ENCODE results near the gene OR13F1. TPM values are rescaled to one million over a fixed set of nuclear protein-coding genes. Genes with fewer than 3 reads are reported as not detected.

The OR13F1 gene
- total RNA-seq: not detected

- no peak for TF ChIP-seq CTCF (IDR thresholded peaks at IDR 0.05)
- DNase-seq (ENCODE audit: low spot score) (no peak), ATAC-seq (ENCODE audit: low FRiP score) (no peak)
These were observed at the start of gene OR13F1 for GRCh38 chr9:104503963-104504362. Gene OR13F1 (plus strand): TSS chr9:104504263. CDS start chr9:104504263, 0 bp downstream.

DNA sequence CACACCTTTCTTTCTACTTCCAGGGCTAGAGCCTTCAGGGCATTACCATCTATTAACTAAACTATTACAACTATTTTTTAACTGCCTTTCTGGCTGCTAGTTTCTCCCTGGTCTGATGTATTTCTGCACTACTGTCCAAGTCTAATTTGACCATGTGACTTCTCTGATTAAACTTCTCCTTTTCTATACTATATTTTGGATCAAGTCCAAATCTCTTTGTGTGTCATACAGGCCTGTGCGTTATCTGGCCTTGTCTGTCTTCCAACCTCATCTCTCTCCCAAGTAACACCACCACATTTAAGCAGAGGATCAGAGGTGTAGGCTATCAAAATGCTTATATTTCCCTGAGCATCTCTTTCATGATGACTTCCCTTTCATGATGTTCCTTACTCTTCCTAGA is 47.2 kb upstream of the OR13F1 start:
- TF ChIP-seq CTCF (IDR thresholded peaks at IDR 0.05): no peak
- no peak for DNase-seq (ENCODE audit: low spot score)
- ATAC-seq (ENCODE audit: low FRiP score): no peak

DNA sequence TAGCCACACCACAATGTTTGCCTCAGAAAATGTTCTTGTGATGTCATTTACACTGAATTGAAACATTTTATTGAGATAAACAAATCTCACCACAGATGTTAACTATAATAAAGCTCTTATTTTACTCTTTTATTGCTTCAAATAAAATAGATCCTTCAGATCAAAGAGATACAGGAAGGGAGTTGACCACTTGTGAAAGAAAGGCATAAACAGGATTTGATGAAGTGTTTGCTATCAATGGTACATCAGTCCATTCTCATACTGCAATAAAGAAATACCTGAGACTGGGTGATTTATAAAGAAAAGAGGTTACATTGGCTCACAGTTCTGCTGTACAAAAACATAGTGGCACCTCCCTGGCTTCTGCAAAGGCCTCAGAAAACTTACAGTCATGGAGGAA is 40.2 kb upstream of the OR13F1 start:
- DNase-seq (ENCODE audit: low spot score): no peak
- no peak for TF ChIP-seq CTCF (IDR thresholded peaks at IDR 0.05)
- no peak for ATAC-seq (ENCODE audit: low FRiP score)

GRCh38 chr9:104468261-104468660 is 35.8 kb upstream of the OR13F1 start:
- no peak for TF ChIP-seq CTCF (IDR thresholded peaks at IDR 0.05)
- ATAC-seq (ENCODE audit: low FRiP score) (no peak), DNase-seq (ENCODE audit: low spot score) (no peak)

DNA sequence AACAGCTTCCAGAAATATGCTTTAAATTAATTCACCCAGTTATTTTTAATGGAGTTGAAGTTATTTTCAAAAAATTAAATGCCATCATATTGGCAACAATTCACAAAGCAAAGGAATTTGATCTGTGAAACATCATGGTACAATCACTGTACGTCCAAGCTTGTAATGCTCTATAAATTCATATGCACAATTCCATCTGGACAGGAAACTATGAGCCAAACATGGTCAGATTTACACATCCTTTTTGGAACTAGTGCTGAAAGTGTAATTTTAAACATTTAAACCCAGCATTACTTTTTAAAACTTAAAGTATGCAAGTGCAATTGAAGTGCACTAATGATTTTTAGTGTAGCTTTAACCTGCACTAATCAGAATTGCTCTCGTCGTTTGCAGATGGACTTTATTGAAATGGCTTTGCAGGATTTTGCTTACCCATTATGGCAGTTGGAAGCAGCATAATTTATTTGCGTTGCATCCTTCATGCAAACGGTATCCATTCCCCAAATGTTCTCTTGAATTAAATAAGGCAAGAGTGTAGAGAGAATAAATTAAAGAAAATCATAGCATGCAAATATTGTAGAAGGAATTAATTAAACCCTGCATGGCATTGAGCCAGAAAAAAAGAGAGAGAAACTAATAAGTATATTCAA is 21.0 kb upstream of the OR13F1 start:
- no peak for TF ChIP-seq CTCF (IDR thresholded peaks at IDR 0.05)
- ATAC-seq (ENCODE audit: low FRiP score) (no peak), DNase-seq (ENCODE audit: low spot score) (no peak)

DNA sequence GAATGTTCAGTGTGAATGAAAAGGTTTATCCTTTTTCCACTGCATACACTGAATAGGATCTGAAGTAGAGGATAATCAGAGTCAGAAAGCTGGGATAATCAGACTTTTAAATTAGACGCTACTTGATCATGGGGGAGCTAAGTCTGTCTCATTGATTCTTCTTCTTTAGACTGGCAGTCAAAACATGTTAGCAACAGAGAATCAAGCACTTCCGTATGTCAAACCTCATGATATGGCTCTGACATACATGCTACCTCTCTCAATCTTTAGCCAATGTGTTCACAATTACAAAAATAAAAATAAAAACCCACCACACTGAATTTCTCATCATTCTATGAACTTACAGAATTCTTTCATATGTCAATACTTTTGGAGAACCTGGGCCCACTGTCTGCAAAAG is 19.0 kb upstream of the OR13F1 start:
- no peak for DNase-seq (ENCODE audit: low spot score)
- ATAC-seq (ENCODE audit: low FRiP score): no peak
- no peak for TF ChIP-seq CTCF (IDR thresholded peaks at IDR 0.05)

GRCh38 chr9:104494808-104495207 is 9.3 kb upstream of the OR13F1 start:
- DNase-seq (ENCODE audit: low spot score): no peak
- ATAC-seq (ENCODE audit: low FRiP score): no peak
- no peak for TF ChIP-seq CTCF (IDR thresholded peaks at IDR 0.05)
